DLD1 (cell line): ENCODE data around the gene NBPF15.
"Not testable (repeated sequence)": the region's sequence is repeated elsewhere in the genome, so short reads cannot be mapped to it uniquely, and the experiment has no call there.

Experiments
- in situ Hi-C: cut with HindIII; loops from 2 replicates; pipeline ENCODE4 v1.10.0; 2017; ENCODE audit warnings: low sequenced_read_pairs

Gene NBPF15

GRCh38 chr1:144461136-144461759, at the start of gene NBPF15:
Gene NBPF15, minus strand, starts transcription at chr1:144461669. Its CDS starts 21,666 bp downstream, at chr1:144440003.
- in situ Hi-C loops, result not testable (repeated sequence)

GRCh38 chr1:144496429-144496828, 35.0 kb upstream of the NBPF15 start:
- in situ Hi-C loops, result not testable (repeated sequence)

GRCh38 chr1:144494130-144494529, 32.7 kb upstream of the NBPF15 start:
- in situ Hi-C loops, result not testable (repeated sequence)

- in situ Hi-C loops, result not testable (repeated sequence)
Observed at GRCh38 chr1:144490394-144490793, 28.9 kb upstream of the NBPF15 start.

GRCh38 chr1:144487002-144487401, 25.5 kb upstream of the NBPF15 start:
- in situ Hi-C loops, result not testable (repeated sequence)

- in situ Hi-C loops, result not testable (repeated sequence)
Observed at GRCh38 chr1:144485048-144485993, 23.9 kb upstream of the NBPF15 start.

GRCh38 chr1:144473897-144474296, 12.4 kb upstream of the NBPF15 start:
- in situ Hi-C loops, result not testable (repeated sequence)

GRCh38 chr1:144471434-144471833, 10.0 kb upstream of the NBPF15 start:
- in situ Hi-C loops, result not testable (repeated sequence)

GRCh38 chr1:144461778-144462177, 309 bp upstream of the NBPF15 start:
- in situ Hi-C loops, result not testable (repeated sequence)

- in situ Hi-C loops, result not testable (repeated sequence)
Observed at GRCh38 chr1:144460686-144461085, 783 bp downstream of the NBPF15 start.

GRCh38 chr1:144442402-144442801, 19.1 kb downstream of the NBPF15 start:
- in situ Hi-C loops, result not testable (repeated sequence)

- in situ Hi-C loops, result not testable (repeated sequence)
Observed at GRCh38 chr1:144439737-144440136, 21.7 kb downstream of the NBPF15 start.

- in situ Hi-C loops, result not testable (repeated sequence)
Observed at GRCh38 chr1:144418891-144419694, 42.4 kb downstream of the NBPF15 start.

GRCh38 chr1:144413404-144414118, 47.9 kb downstream of the NBPF15 start:
- in situ Hi-C loops, result not testable (repeated sequence)

GRCh38 chr1:144412491-144413403, 48.7 kb downstream of the NBPF15 start:
- in situ Hi-C loops, result not testable (repeated sequence)

- in situ Hi-C loops, result not testable (repeated sequence)
Observed at GRCh38 chr1:144412068-144412471, 49.4 kb downstream of the NBPF15 start.

- in situ Hi-C loops, result not testable (repeated sequence)
Observed at GRCh38 chr1:144402807-144403206, 58.7 kb downstream of the NBPF15 start.

GRCh38 chr1:144371651-144372050, 89.8 kb downstream of the NBPF15 start:
- in situ Hi-C loops, result not testable (repeated sequence)
